HepG2 (cell line): ENCODE results near the gene JAG1. TPM values are rescaled to one million over a fixed set of nuclear protein-coding genes. Genes with fewer than 3 reads are reported as not detected.
A peak's percentile ranks its signal among the peaks of the same experiment; 100 is the strongest.

Experiments used
- GFI1 ChIP-seq: sonication (generic); formaldehyde crosslinking; IDR thresholded peaks from 2 replicates; pipeline ENCODE4 v1.5.0; 2020; ENCODE audit warnings: missing genetic modification reagents, mild to moderate bottlenecking, borderline replicate concordance
- HNRNPUL1 ChIP-seq: fragments of 200-400 bp; formaldehyde crosslinking; IDR thresholded peaks from 2 replicates; pipeline ENCODE4 v1.6.1; 2017; ENCODE audit warnings: low read depth, mild to moderate bottlenecking, low read length, moderate library complexity
- KLF12 ChIP-seq: sonication (generic); formaldehyde crosslinking; IDR thresholded peaks from 2 replicates; pipeline ENCODE4 v1.4.0; 2020; ENCODE audit warnings: missing genetic modification reagents, borderline replicate concordance
- KMT2B ChIP-seq: IDR thresholded peaks from 2 replicates; pipeline ENCODE4 v1.6.1; 2016; ENCODE audit warnings: missing genetic modification reagents, missing compliant biosample characterization
- MTERF4 ChIP-seq: sonication (generic); formaldehyde crosslinking; IDR thresholded peaks from 2 replicates; pipeline ENCODE4 v1.8.0; 2023; ENCODE audit warnings: mild to moderate bottlenecking, missing genetic modification reagents
- MXD4 ChIP-seq: IDR thresholded peaks from 2 replicates; pipeline ENCODE4 v1.6.1; 2016; ENCODE audit warnings: mild to moderate bottlenecking, missing biosample characterization, missing genetic modification reagents
- MZF1 ChIP-seq: sonication (generic); formaldehyde crosslinking; IDR thresholded peaks from 2 replicates; pipeline ENCODE4 v1.8.1; 2023; ENCODE audit warnings: mild to moderate bottlenecking, missing genetic modification reagents, borderline replicate concordance
- NFRKB ChIP-seq: fragments of 450-650 bp; IDR thresholded peaks from 2 replicates; pipeline ENCODE4 v1.6.1; 2017
- SAP130 ChIP-seq: IDR thresholded peaks from 2 replicates; pipeline ENCODE4 v1.6.1; 2016; ENCODE audit warnings: low read depth
- SP1 ChIP-seq, 2 experiments: fragments of 450-650 bp in 1 of 2; sonication (generic) in 1 of 2; formaldehyde crosslinking in 1 of 2; IDR thresholded peaks; 2 replicates each; pipeline versions ENCODE4 v1.4.0 to v1.6.1; 2016 to 2020; ENCODE audit warnings: missing genetic modification reagents in 1 of 2
- ZBTB10 ChIP-seq: sonication (generic); formaldehyde crosslinking; IDR thresholded peaks from 2 replicates; pipeline ENCODE4 v1.4.0; 2020; ENCODE audit warnings: missing genetic modification reagents, borderline replicate concordance
- ZNF274 ChIP-seq: sonication (generic); formaldehyde crosslinking; IDR thresholded peaks from 2 replicates; pipeline ENCODE4 v1.5.1; 2020; ENCODE audit warnings: mild to moderate bottlenecking, missing genetic modification reagents
- ZNF317 ChIP-seq: sonication (generic); formaldehyde crosslinking; IDR thresholded peaks from 2 replicates; pipeline ENCODE4 v1.5.0; 2020; ENCODE audit warnings: mild to moderate bottlenecking, missing genetic modification reagents
- ZNF337 ChIP-seq: sonication (generic); formaldehyde crosslinking; IDR thresholded peaks from 2 replicates; pipeline ENCODE4 v1.5.1; 2020; ENCODE audit warnings: missing genetic modification reagents, low read depth, mild to moderate bottlenecking, borderline replicate concordance
- ZNF512B ChIP-seq: sonication (generic); formaldehyde crosslinking; IDR thresholded peaks from 2 replicates; pipeline ENCODE4 v1.5.1; 2020; ENCODE audit warnings: missing genetic modification reagents, mild to moderate bottlenecking, borderline replicate concordance
- ZNF616 ChIP-seq: sonication (generic); formaldehyde crosslinking; IDR thresholded peaks from 2 replicates; pipeline ENCODE4 v1.5.0; 2020; ENCODE audit warnings: low read depth, mild to moderate bottlenecking, missing genetic modification reagents
- polyA plus RNA-seq, 8 experiments: library from polyadenylated mRNA; depleted of rRNA in 3 of 8; stranded (reverse) in 7 of 8; unstranded in 1 of 8; fragments of >200 nt; fragmentation: Illumina TruSeq in 4 of 8; extraction: Trizol in 4 of 8; gene quantifications; 2 replicates each; pipeline versions ENCODE4 v1.2.1 to v1.2.3, GENCODE V29; 2011 to 2016; ENCODE audit warnings: low read depth in 4 of 8, missing spikeins in 1 of 8, mixed read lengths in 1 of 8; ENCODE audit not compliant: insufficient read depth in 1 of 8
- total RNA-seq, 5 experiments: library from RNA; depleted of rRNA; stranded (reverse); fragments of >200 nt; fragmentation: Illumina TruSeq; extraction: Trizol; gene quantifications; 2 replicates each; pipeline ENCODE4 v1.2.3, GENCODE V29; 2016; ENCODE audit warnings: low read depth in 1 of 5
- TF ChIP-seq, protein P1 (sequence below): sonication (generic); formaldehyde crosslinking; IDR thresholded peaks from 2 replicates; pipeline ENCODE4 v1.4.0; 2020; ENCODE audit warnings: low read depth, mild to moderate bottlenecking, missing genetic modification reagents
- TF ChIP-seq, protein P2 (sequence below): IDR thresholded peaks from 2 replicates; pipeline ENCODE4 v1.6.1; 2016; ENCODE audit warnings: control low read depth

Gene JAG1
- total and polyA plus RNA-seq, 2 of the 13 experiments (the other 11 are each of a cell fraction or from before 2014, with no cell fraction given) = 47.1 to 56.3 TPM

DNA sequence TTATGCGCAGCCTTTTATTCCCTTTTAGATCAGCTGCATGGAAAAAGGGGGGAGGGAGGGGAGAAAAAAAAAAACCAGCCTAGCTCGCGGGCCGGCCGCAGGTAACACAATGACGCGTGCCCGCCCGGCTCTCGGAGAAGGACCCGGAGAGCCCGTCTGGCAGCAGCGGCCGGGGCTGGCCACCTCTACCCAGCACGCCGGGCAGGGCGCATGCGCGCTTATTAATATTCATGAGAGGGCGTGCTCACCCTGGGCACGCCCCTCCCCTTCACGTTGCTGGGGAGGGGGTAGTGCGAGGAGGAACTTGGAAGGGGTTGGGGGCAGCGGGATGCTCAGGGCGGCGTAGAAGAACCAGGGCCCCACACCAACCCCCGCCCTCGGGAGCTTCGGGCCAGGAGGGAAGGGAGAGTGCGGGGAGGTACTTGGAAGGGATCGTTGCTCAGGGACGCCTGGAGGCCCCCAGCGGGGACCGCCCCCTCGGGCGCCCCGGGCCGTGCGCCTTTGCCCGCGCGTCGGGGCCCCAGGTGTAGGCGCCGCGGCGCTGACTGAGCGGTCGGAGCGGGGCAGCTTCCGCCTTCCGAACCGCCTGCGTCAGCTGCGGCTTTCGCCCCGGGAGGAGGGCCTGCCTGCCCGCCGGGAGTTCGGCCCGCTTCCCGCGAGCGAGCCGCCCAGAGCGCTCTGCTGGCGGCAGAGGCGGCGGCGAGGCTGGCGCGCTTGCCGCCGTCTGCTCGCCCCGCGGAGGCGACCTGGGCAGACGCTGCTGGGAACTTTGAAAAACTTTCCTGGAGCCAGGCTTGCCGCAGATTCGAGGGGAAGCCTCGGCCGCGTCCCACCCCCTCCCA is at the start of gene JAG1 (continued):
- TF ChIP-seq ZNF616 (CRISPR knock-in tag) (peak; percentile 34; the same call in 1 of the 2 replicates), KLF12 (0 out of 2 replicates have a peak, but pooled peaks have one; percentile 64), MXD4 (CRISPR knock-in tag) (peak; percentile 71), ZNF317 (CRISPR knock-in tag) (no peak; the same call in 1 of the 2 replicates), MZF1 (no peak), NFRKB (no peak), KMT2B (CRISPR knock-in tag) (peak; percentile 53), ZBTB10 (CRISPR knock-in tag) (peak; percentile 56; the same call in 1 of the 2 replicates), ZNF512B (peak; percentile 96; the same call in 1 of the 2 replicates), HNRNPUL1 (no peak), ZNF274 (CRISPR knock-in tag) (peak; percentile 72; the same call in 1 of the 2 replicates), SP1 (IDR thresholded peaks at IDR 0.05) (no peak), SP1 (CRISPR knock-in tag; IDR thresholded peaks at IDR 0.05) (peak; percentile 94), SAP130 (CRISPR knock-in tag) (peak; percentile 80), MTERF4 (CRISPR knock-in tag) (peak; percentile 34; the same call in 1 of the 2 replicates), GFI1 (CRISPR knock-in tag) (peak; percentile 51; the same call in 1 of the 2 replicates), ZNF337 (CRISPR knock-in tag) (no peak)
- TF ChIP-seq, protein P1, sequence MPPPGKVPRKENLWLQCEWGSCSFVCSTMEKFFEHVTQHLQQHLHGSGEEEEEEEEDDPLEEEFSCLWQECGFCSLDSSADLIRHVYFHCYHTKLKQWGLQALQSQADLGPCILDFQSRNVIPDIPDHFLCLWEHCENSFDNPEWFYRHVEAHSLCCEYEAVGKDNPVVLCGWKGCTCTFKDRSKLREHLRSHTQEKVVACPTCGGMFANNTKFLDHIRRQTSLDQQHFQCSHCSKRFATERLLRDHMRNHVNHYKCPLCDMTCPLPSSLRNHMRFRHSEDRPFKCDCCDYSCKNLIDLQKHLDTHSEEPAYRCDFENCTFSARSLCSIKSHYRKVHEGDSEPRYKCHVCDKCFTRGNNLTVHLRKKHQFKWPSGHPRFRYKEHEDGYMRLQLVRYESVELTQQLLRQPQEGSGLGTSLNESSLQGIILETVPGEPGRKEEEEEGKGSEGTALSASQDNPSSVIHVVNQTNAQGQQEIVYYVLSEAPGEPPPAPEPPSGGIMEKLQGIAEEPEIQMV (CRISPR knock-in tag) = no peak; the same call in 1 of the 2 replicates
- TF ChIP-seq, protein P2, sequence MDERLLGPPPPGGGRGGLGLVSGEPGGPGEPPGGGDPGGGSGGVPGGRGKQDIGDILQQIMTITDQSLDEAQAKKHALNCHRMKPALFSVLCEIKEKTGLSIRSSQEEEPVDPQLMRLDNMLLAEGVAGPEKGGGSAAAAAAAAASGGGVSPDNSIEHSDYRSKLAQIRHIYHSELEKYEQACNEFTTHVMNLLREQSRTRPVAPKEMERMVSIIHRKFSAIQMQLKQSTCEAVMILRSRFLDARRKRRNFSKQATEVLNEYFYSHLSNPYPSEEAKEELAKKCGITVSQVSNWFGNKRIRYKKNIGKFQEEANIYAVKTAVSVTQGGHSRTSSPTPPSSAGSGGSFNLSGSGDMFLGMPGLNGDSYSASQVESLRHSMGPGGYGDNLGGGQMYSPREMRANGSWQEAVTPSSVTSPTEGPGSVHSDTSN (CRISPR knock-in tag) = no peak
